IMR-90 (cell line): ENCODE data around the gene SNRPA1. TPM values are rescaled to one million over a fixed set of nuclear protein-coding genes. Genes with fewer than 3 reads are reported as not detected.

Experiments used
- ATAC-seq: fragments of 200-7000 bp; cut with Tn5 transposase; 2 replicates; pipeline ENCODE4 v1.9.1; 2020; ENCODE audit warnings: low read depth, mild to moderate bottlenecking, moderate library complexity
- BruUV-seq: library from RNA; stranded (reverse); fragments of 400-500 nt; replicated peaks from 2 replicates; lab custom pipeline; 2021; lab: Mats Ljungman, UMichigan
- CTCF ChIA-PET: fragments of 300-600 bp; formaldehyde crosslinking; extraction: SDS; loops from one replicate; lab custom pipeline; 2021; ENCODE audit warnings: antibody characterized with exemption; lab: Yijun Ruan, JAX
- POLR2A ChIA-PET: fragments of 300-600 bp; sonication (Branson Sonifier 250); formaldehyde crosslinking; loops from one replicate; lab custom pipeline; 2022; ENCODE audit warnings: antibody characterized with exemption; ENCODE audit not compliant: unreplicated experiment; lab: Charles Lee
- DNase-seq: peaks from one replicate; pipeline ENCODE4 v3.0.0; 2013
- H2AFZ ChIP-seq: replicated peaks from 2 replicates; pipeline ENCODE3; 2013; ENCODE audit warnings: low read length, mild to moderate bottlenecking; ENCODE audit not compliant: poor library complexity
- H2AK5ac ChIP-seq: 2 replicates; pipeline ENCODE4 v1.6.1; 2013; ENCODE audit warnings: low read depth, low read length, inconsistent platforms
- H2AK9ac ChIP-seq: replicated peaks from 2 replicates; pipeline ENCODE3; 2013; ENCODE audit warnings: mild to moderate bottlenecking, low read depth, low read length, moderate library complexity; ENCODE audit not compliant: poor library complexity
- H2BK120ac ChIP-seq: 2 replicates; pipeline ENCODE4 v1.6.1; 2013; ENCODE audit warnings: low read depth, low read length, inconsistent platforms
- H2BK15ac ChIP-seq: 3 replicates; pipeline ENCODE4 v1.6.1; 2013; ENCODE audit warnings: low read depth, low read length, inconsistent platforms
- H2BK20ac ChIP-seq: 2 replicates; pipeline ENCODE4 v1.6.1; 2013; ENCODE audit warnings: low read depth, mild to moderate bottlenecking, inconsistent platforms, low read length, moderate library complexity
- H2BK5ac ChIP-seq: 2 replicates; pipeline ENCODE4 v1.6.1; 2013; ENCODE audit warnings: mild to moderate bottlenecking, low read depth, low read length, inconsistent platforms; ENCODE audit not compliant: poor library complexity, severe bottlenecking
- H3K14ac ChIP-seq: replicated peaks from 2 replicates; pipeline ENCODE4 v1.6.1; 2013; ENCODE audit warnings: low read depth, low read length, inconsistent platforms
- H3K18ac ChIP-seq: 2 replicates; pipeline ENCODE4 v1.6.1; 2013; ENCODE audit warnings: low read depth, low read length, control low read depth
- H3K23ac ChIP-seq: 2 replicates; pipeline ENCODE4 v1.6.1; 2013; ENCODE audit warnings: low read depth, low read length, inconsistent platforms
- H3K27ac ChIP-seq: 2 replicates; pipeline ENCODE4 v1.5.1; 2013; ENCODE audit warnings: mild to moderate bottlenecking, control low read depth, low read length; ENCODE audit not compliant: insufficient read depth
- H3K27me3 ChIP-seq: 2 replicates; pipeline ENCODE4 v1.6.1; 2013; ENCODE audit warnings: low read length; ENCODE audit not compliant: control insufficient read depth, insufficient read depth
- H3K36me3 ChIP-seq: 2 replicates; pipeline ENCODE4 v1.6.1; 2013; ENCODE audit warnings: low read length, mixed read lengths; ENCODE audit not compliant: control insufficient read depth, insufficient read depth
- H3K4ac ChIP-seq: 2 replicates; pipeline ENCODE4 v1.6.1; 2013; ENCODE audit warnings: low read depth, low read length, inconsistent platforms
- H3K4me1 ChIP-seq: 2 replicates; pipeline ENCODE4 v1.6.1; 2013; ENCODE audit warnings: low read length, mixed read lengths; ENCODE audit not compliant: control insufficient read depth, insufficient read depth
- H3K4me2 ChIP-seq: 2 replicates; pipeline ENCODE4 v1.6.1; 2013; ENCODE audit warnings: low read depth, mild to moderate bottlenecking, control low read depth, low read length, moderate library complexity
- H3K4me3 ChIP-seq: 2 replicates; pipeline ENCODE4 v1.5.1; 2013; ENCODE audit warnings: low read depth, mild to moderate bottlenecking, control low read depth, low read length, moderate library complexity; ENCODE audit not compliant: insufficient read depth
- H3K56ac ChIP-seq: 2 replicates; pipeline ENCODE4 v1.6.1; 2013; ENCODE audit warnings: low read length, inconsistent platforms; ENCODE audit not compliant: insufficient read depth; ENCODE audit errors: extremely low read depth
- H3K79me1 ChIP-seq, 2 experiments: 2 replicates each; pipeline ENCODE4 v1.6.1; 2013; ENCODE audit warnings: low read length in 2 of 2, inconsistent platforms in 1 of 2, low read depth in 1 of 2
- H3K9ac ChIP-seq: 2 replicates; pipeline ENCODE4 v1.6.1; 2013; ENCODE audit warnings: low read depth, low read length, control low read depth
- H3K9me1 ChIP-seq: 2 replicates; pipeline ENCODE4 v1.6.1; 2013; ENCODE audit warnings: low read length, inconsistent platforms; ENCODE audit not compliant: insufficient read depth
- H3K9me3 ChIP-seq: 2 replicates; pipeline ENCODE4 v1.6.1; 2013; ENCODE audit warnings: low read length; ENCODE audit not compliant: control insufficient read depth, insufficient read depth
- H4K20me1 ChIP-seq: 2 replicates; pipeline ENCODE4 v1.6.1; 2013; ENCODE audit warnings: low read length, inconsistent platforms; ENCODE audit not compliant: insufficient read depth
- H4K5ac ChIP-seq: 2 replicates; pipeline ENCODE4 v1.6.1; 2013; ENCODE audit warnings: mild to moderate bottlenecking, low read depth, low read length, control low read depth
- H4K8ac ChIP-seq, 2 experiments: 2 replicates each; pipeline ENCODE4 v1.6.1; 2013; ENCODE audit warnings: low read depth in 2 of 2, low read length in 2 of 2, control low read depth in 1 of 2, inconsistent platforms in 1 of 2
- H4K91ac ChIP-seq: 2 replicates; pipeline ENCODE4 v1.6.1; 2013; ENCODE audit warnings: low read depth, low read length, inconsistent platforms; ENCODE audit not compliant: insufficient read depth
- CEBPB ChIP-seq: IDR thresholded peaks from 2 replicates; pipeline ENCODE4 v1.6.1; 2012; ENCODE audit warnings: low read depth, low read length, improper control_type of control experiment
- CHD1 ChIP-seq: IDR thresholded peaks from 2 replicates; pipeline ENCODE4 v1.6.1; 2012; ENCODE audit warnings: low read depth, low read length, improper control_type of control experiment
- WGBS, 2 experiments: methylation state at CpG; one replicate each; pipeline versions ENCODE4 v1.1.5 to v1.1.7; 2013; ENCODE audit warnings: missing lambda C conversion rate in 2 of 2; ENCODE audit not compliant: insufficient read length in 1 of 2; ENCODE audit errors: extremely low coverage in 2 of 2; 5-methylcytosine and 5-hydroxymethylcytosine counted together
- dilution Hi-C: fragments of 300-500 bp; cut with HindIII; formaldehyde crosslinking; loops from one replicate; pipeline ENCODE4 v1.14.3; 2018; ENCODE audit warnings: low sequenced_read_pairs; ENCODE audit not compliant: unreplicated experiment
- in situ Hi-C: fragments of 300-500 bp; cut with MboI; formaldehyde crosslinking; loops from 3 replicates; pipeline ENCODE4 v1.14.3; 2019; ENCODE audit warnings: low sequenced_read_pairs, inconsistent platforms, mixed read lengths
- intact Hi-C: fragments of 100-400 bp; cut with micrococcal nuclease; formaldehyde crosslinking; loops from 2 replicates; pipeline ENCODE4 v1.10.0; 2022
- polyA plus RNA-seq, 3 experiments: library from polyadenylated mRNA; depleted of rRNA; stranded (reverse); fragments of >200 nt; gene quantifications; 2 replicates each; pipeline ENCODE4 v1.2.3, GENCODE V29; 2012; ENCODE audit warnings: low replicate concordance in 1 of 3
- total RNA-seq: library from RNA; depleted of rRNA; stranded (reverse); fragments of >200 nt; gene quantifications from 2 replicates; pipeline ENCODE4 v1.2.3, GENCODE V29; 2012

SNRPA1 gene
- total and polyA plus RNA-seq, 2 of the 4 experiments (the other 2 are of a cell fraction): 37.1 to 79.9 TPM

- no peak for DNase-seq
- no peak overlapping the region for H3K4ac ChIP-seq
- no peak overlapping the region for H3K4me2 ChIP-seq
- dilution Hi-C loops (no loop called here), in situ Hi-C loops (no loop called here), intact Hi-C loops (no loop called here)
- H2BK5ac ChIP-seq: no peak overlapping the region
- H4K20me1 ChIP-seq: peaks cover 87% of the 10 kb centered on the region
- H3K9me3 ChIP-seq: no peaks in the 10 kb centered on the region
- no peak overlapping the region for H3K14ac ChIP-seq
- no peak overlapping the region for H2AK9ac ChIP-seq
- 100% methylated on average over 3 of the region's 5 CpGs; no CpG with 5 or more reads in 1 of the 2 experiments for WGBS, 2 experiments
- H2BK20ac ChIP-seq: no peak overlapping the region
- H3K18ac ChIP-seq: no peak overlapping the region
- ChIA-PET POLR2A (no interaction called here), CTCF (interaction anchor here (0.6 kb wide), 1 partner anchor 248 kb away, joined by 5 read pairs; no protein-coding TSS in a partner anchor)
- no peak overlapping the region for H3K27ac ChIP-seq
- H4K8ac ChIP-seq: no peak overlapping the region
- no peak overlapping the region for H3K56ac ChIP-seq
- H3K23ac ChIP-seq: no peak overlapping the region
- no peak for TF ChIP-seq CHD1
- peak; percentile 75 for TF ChIP-seq CEBPB
- no peak overlapping the region for H2AK5ac ChIP-seq
- no peak overlapping the region for H4K91ac ChIP-seq
- H3K9me1 ChIP-seq: peaks cover 17% of the 10 kb centered on the region
- H3K27me3 ChIP-seq: no peaks in the 10 kb centered on the region
- H3K4me3 ChIP-seq: no peak overlapping the region
- no peak overlapping the region for H4K5ac ChIP-seq
- H3K4me1 ChIP-seq: peaks cover 4% of the 10 kb centered on the region
- no peak overlapping the region for H3K9ac ChIP-seq
- H3K79me1 ChIP-seq: peaks cover 9 to 57% of the 10 kb centered on the region in 2 experiments; a peak in 3 of 4 replicates
- H2BK120ac ChIP-seq: no peak overlapping the region
- no peak overlapping the region for H2BK15ac ChIP-seq
- no TSS peak for BruUV-seq
- no peak for ATAC-seq
- no peak overlapping the region for H2AFZ ChIP-seq
- peaks cover 25% of the 10 kb centered on the region for H3K36me3 ChIP-seq
Observed at GRCh38 chr15:101233651-101234280, 61.3 kb downstream of the SNRPA1 start.
